Upper lobe of left lung (tissue), 6 donors: ENCODE data around the gene PRRX1. TPM values are rescaled to one million over a fixed set of nuclear protein-coding genes. Genes with fewer than 3 reads are reported as not detected.

ENCODE experiments used
- ATAC-seq, 2 donors: fragments of 200-7000 bp; cut with Tn5 transposase; one replicate each; pipeline ENCODE4 v1.9.1; 2022; ENCODE audit warnings: mild to moderate bottlenecking in 2 of 2, moderate library complexity in 2 of 2; ENCODE audit not compliant: low FRiP score in 2 of 2
- DNase-seq, 2 donors: peaks; one replicate each; pipeline ENCODE4 v3.0.0-alpha.2; 2019 to 2020
- H3K27ac ChIP-seq, 4 donors: fragments of 200-600 bp; sonication (generic); one replicate each; pipeline ENCODE4 v1.5.1; 2016 to 2019
- H3K27me3 ChIP-seq, 4 donors: fragments of 200-600 bp; sonication (generic); one replicate each; pipeline ENCODE4 v1.5.1; 2017 to 2019
- H3K36me3 ChIP-seq, 4 donors: fragments of 200-600 bp; sonication (generic); one replicate each; pipeline ENCODE4 v1.5.1; 2016 to 2019
- H3K4me1 ChIP-seq, 4 donors: fragments of 200-600 bp; sonication (generic); one replicate each; pipeline ENCODE4 v1.5.1; 2018 to 2019
- H3K4me3 ChIP-seq, 4 donors: fragments of 200-600 bp; sonication (generic); one replicate each; pipeline ENCODE4 v1.5.1; 2017 to 2019; ENCODE audit warnings: mild to moderate bottlenecking in 2 of 4, moderate library complexity in 1 of 4
- H3K9me3 ChIP-seq, 4 donors: fragments of 200-600 bp; sonication (generic); one replicate each; pipeline ENCODE4 v1.5.1; 2018 to 2019
- CTCF ChIP-seq, 6 experiments: fragments of 450-650 bp in 4 of 6; fragments of 200-600 bp in 2 of 6; sonication (generic) in 2 of 6; IDR thresholded peaks; one replicate each; pipeline ENCODE4 v1.5.1; 2016 to 2019; ENCODE audit warnings: antibody characterized with exemption in 6 of 6
- EP300 ChIP-seq, 4 donors: sonication (generic); formaldehyde crosslinking; IDR thresholded peaks; one replicate each; pipeline ENCODE4 v1.5.1; 2017; ENCODE audit warnings: antibody characterized with exemption in 4 of 4, control low read depth in 2 of 4
- POLR2A ChIP-seq, 4 donors: fragments of 450-650 bp; IDR thresholded peaks; one replicate each; pipeline ENCODE4 v1.5.1; 2016 to 2017; ENCODE audit warnings: antibody characterized with exemption in 4 of 4, mild to moderate bottlenecking in 2 of 4
- POLR2AphosphoS5 ChIP-seq, 2 donors: sonication (generic); formaldehyde crosslinking; IDR thresholded peaks; one replicate each; pipeline ENCODE4 v1.5.1; 2017; ENCODE audit warnings: antibody characterized with exemption in 2 of 2
- WGBS, 2 donors: methylation state at CpG; one replicate each; pipeline ENCODE4 v1.1.5; 2017 to 2018; 5-methylcytosine and 5-hydroxymethylcytosine counted together
- total RNA-seq, 6 donors: library from RNA; depleted of rRNA in 4 of 6; stranded (reverse); fragments of >200 nt in 4 of 6; gene quantifications; one replicate each; pipeline versions ENCODE4 v1.1.0 to v1.2.1, GENCODE V29; 2016 to 2021
- donor health status: DM: no; HTN: no; CAD: no; lungs with moderate emphysema.
- donor health status: DM: no; HTN: yes; CAD: no; lungs with severe emphysema.

The PRRX1 gene
- total RNA-seq, 6 donors from 2014 or later: 6.1 to 36.0 (median 19.1) TPM

GRCh38 chr1:170749959-170750358 is 86.0 kb downstream of the PRRX1 start:
- H3K9me3 ChIP-seq: no peaks in the 10 kb centered on the region
- no peak overlapping the region for H3K4me3 ChIP-seq
- no peaks in the 10 kb centered on the region for H3K4me1 ChIP-seq
- no peaks in the 10 kb centered on the region for H3K27me3 ChIP-seq
- no peak for ATAC-seq
- TF ChIP-seq POLR2AphosphoS5 (IDR thresholded peaks at IDR 0.05) (no peak), POLR2A (IDR thresholded peaks at IDR 0.05) (no peak), CTCF (IDR thresholded peaks at IDR 0.05) (no peak), EP300 (IDR thresholded peaks at IDR 0.05) (no peak)
- DNase-seq: no peak
- H3K27ac ChIP-seq: no peak overlapping the region
- 53 to 54% methylated on average over 2 of the region's 2 CpGs for WGBS, 2 donors
- no peaks in the 10 kb centered on the region for H3K36me3 ChIP-seq

- H3K27me3 ChIP-seq: no peaks in the 10 kb centered on the region
- no peaks in the 10 kb centered on the region for H3K4me1 ChIP-seq
- no peak for DNase-seq
- no peak for ATAC-seq
- 78% methylated on average over 3 of the region's 3 CpGs for WGBS, 2 donors
- no peak overlapping the region for H3K27ac ChIP-seq
- H3K36me3 ChIP-seq: no peaks in the 10 kb centered on the region
- no peak for TF ChIP-seq CTCF (IDR thresholded peaks at IDR 0.05)
- no peak for TF ChIP-seq EP300 (IDR thresholded peaks at IDR 0.05)
- TF ChIP-seq POLR2AphosphoS5 (IDR thresholded peaks at IDR 0.05): no peak
- TF ChIP-seq POLR2A (IDR thresholded peaks at IDR 0.05): no peak
- H3K4me3 ChIP-seq: no peak overlapping the region
- H3K9me3 ChIP-seq: no peaks in the 10 kb centered on the region
Measured at GRCh38 chr1:170755795-170756194, 91.9 kb downstream of the PRRX1 start.

GRCh38 chr1:170758992-170759391 is 95.1 kb downstream of the PRRX1 start:
- TF ChIP-seq POLR2A (IDR thresholded peaks at IDR 0.05) (no peak), POLR2AphosphoS5 (IDR thresholded peaks at IDR 0.05) (no peak), CTCF (IDR thresholded peaks at IDR 0.05) (no peak), EP300 (IDR thresholded peaks at IDR 0.05) (no peak)
- H3K27me3 ChIP-seq: no peaks in the 10 kb centered on the region
- DNase-seq: no peak
- ATAC-seq: no peak
- no peaks in the 10 kb centered on the region for H3K36me3 ChIP-seq
- H3K4me3 ChIP-seq: no peak overlapping the region
- WGBS, 2 donors: 67 to 86% methylated on average over 2 of the region's 2 CpGs
- H3K27ac ChIP-seq: no peak overlapping the region
- no peaks in the 10 kb centered on the region for H3K9me3 ChIP-seq
- no peaks in the 10 kb centered on the region for H3K4me1 ChIP-seq

- Histone ChIP-seq H3K27me3 (no peaks in the 10 kb centered on the region), H3K36me3 (no peaks in the 10 kb centered on the region), H3K4me1 (no peaks in the 10 kb centered on the region), H3K9me3 (no peaks in the 10 kb centered on the region), H3K4me3 (no peak overlapping the region), H3K27ac (no peak overlapping the region)
- DNase-seq (no peak), ATAC-seq (no peak)
- WGBS, 2 donors: 41 to 68% methylated on average over 1 of the region's 1 CpG
- TF ChIP-seq POLR2AphosphoS5 (IDR thresholded peaks at IDR 0.05) (no peak), CTCF (IDR thresholded peaks at IDR 0.05) (no peak), POLR2A (IDR thresholded peaks at IDR 0.05) (no peak), EP300 (IDR thresholded peaks at IDR 0.05) (no peak)
Measured at GRCh38 chr1:170765279-170765678, 101.3 kb downstream of the PRRX1 start.

- no peaks in the 10 kb centered on the region for H3K27me3 ChIP-seq
- WGBS, 2 donors: 81 to 82% methylated on average over 10 of the region's 10 CpGs
- DNase-seq (no peak), ATAC-seq (peak in 1 of 2 donors; percentile 58)
- H3K27ac ChIP-seq: no peak overlapping the region
- H3K36me3 ChIP-seq: no peaks in the 10 kb centered on the region
- TF ChIP-seq CTCF (IDR thresholded peaks at IDR 0.05) (peak in 2 of 6 experiments; percentile 29 to 37), POLR2AphosphoS5 (IDR thresholded peaks at IDR 0.05) (no peak)
- no peak overlapping the region for H3K4me3 ChIP-seq
- H3K4me1 ChIP-seq: no peaks in the 10 kb centered on the region
- no peaks in the 10 kb centered on the region for H3K9me3 ChIP-seq
Measured at GRCh38 chr1:170765712-170766330, 101.9 kb downstream of the PRRX1 start.
